Measurements from ENCODE around the gene ENOX1. TPM values are rescaled to one million over a fixed set of nuclear protein-coding genes. Genes with fewer than 3 reads are reported as not detected.
A peak's percentile ranks its signal among the peaks of the same experiment; 100 is the strongest.

ENOX1 gene
- total RNA-seq, 1 experiment from 2014 or later, result 1.8 TPM

- Mint-ChIP-seq H3K4me1 (ENCODE audit: insufficient read depth, unreplicated experiment) (peaks cover 22% of the 10 kb centered on the region), H3K27me3 (ENCODE audit: insufficient read depth, unreplicated experiment) (no peaks in the 10 kb centered on the region), H3K9me3 (ENCODE audit: unreplicated experiment) (no peaks in the 10 kb centered on the region), H3K36me3 (ENCODE audit: insufficient read depth, unreplicated experiment) (peaks cover 5% of the 10 kb centered on the region), H3K4me3 (ENCODE audit: unreplicated experiment) (no peak overlapping the region), H3K27ac (ENCODE audit: low read depth, unreplicated experiment) (no peak overlapping the region)
- no TSS peak for BruUV-seq (replicated peaks)
- intact Hi-C loops (cut with micrococcal nuclease), result no loop called here
- no peak for TF ChIP-seq CTCF (IDR thresholded peaks at IDR 0.05; ENCODE audit: unreplicated experiment)
- ChIA-PET CTCF (no interaction called here), POLR2A (interaction anchor here (0.7 kb wide), 1 partner anchor 62 kb away, joined by 3 read pairs; no protein-coding TSS in a partner anchor)
- DNase-seq (ENCODE audit: unreplicated experiment), result no peak
Measured at GRCh38 chr13:43237616-43238015, 549.2 kb downstream of the ENOX1 start.

- Mint-ChIP-seq H3K36me3 (ENCODE audit: insufficient read depth, unreplicated experiment) (peaks cover 5% of the 10 kb centered on the region), H3K4me1 (ENCODE audit: insufficient read depth, unreplicated experiment) (peaks cover 33% of the 10 kb centered on the region), H3K27me3 (ENCODE audit: insufficient read depth, unreplicated experiment) (no peaks in the 10 kb centered on the region), H3K9me3 (ENCODE audit: unreplicated experiment) (no peaks in the 10 kb centered on the region), H3K4me3 (ENCODE audit: unreplicated experiment) (no peak overlapping the region), H3K27ac (ENCODE audit: low read depth, unreplicated experiment) (no peak overlapping the region)
- no peak for TF ChIP-seq CTCF (IDR thresholded peaks at IDR 0.05; ENCODE audit: unreplicated experiment)
- no peak for DNase-seq (ENCODE audit: unreplicated experiment)
- ChIA-PET POLR2A (no interaction called here), CTCF (interaction anchor here (0.6 to 0.8 kb wide), 3 partner anchors 11 to 316 kb away, joined by 3 to 6 read pairs (median 3); no protein-coding TSS in a partner anchor)
- BruUV-seq (replicated peaks), result no TSS peak
- intact Hi-C loops (cut with micrococcal nuclease), result no loop called here
Measured at GRCh38 chr13:43235028-43235427, 551.7 kb downstream of the ENOX1 start.

- intact Hi-C loops (cut with micrococcal nuclease), result loop anchor here (1.0 to 5.0 kb wide), 2 partner anchors 80 to 554 kb away; partner anchors contain the start of gene ENOX1
- ChIA-PET POLR2A (interaction anchor here (0.9 to 1.5 kb wide), 8 partner anchors 9 to 572 kb away, joined by 3 to 6 read pairs (median 3); no protein-coding TSS in a partner anchor), CTCF (interaction anchor here (0.5 to 0.6 kb wide), 2 partner anchors 51 to 76 kb away, joined by 3 read pairs; no protein-coding TSS in a partner anchor)
- no peak for TF ChIP-seq CTCF (IDR thresholded peaks at IDR 0.05; ENCODE audit: unreplicated experiment)
- Mint-ChIP-seq H3K9me3 (ENCODE audit: unreplicated experiment) (no peaks in the 10 kb centered on the region), H3K27me3 (ENCODE audit: insufficient read depth, unreplicated experiment) (no peaks in the 10 kb centered on the region), H3K36me3 (ENCODE audit: insufficient read depth, unreplicated experiment) (peaks cover 5% of the 10 kb centered on the region), H3K27ac (ENCODE audit: low read depth, unreplicated experiment) (peak overlapping the region; percentile 87), H3K4me1 (ENCODE audit: insufficient read depth, unreplicated experiment) (peaks cover 40% of the 10 kb centered on the region), H3K4me3 (ENCODE audit: unreplicated experiment) (no peak overlapping the region)
- no TSS peak for BruUV-seq (replicated peaks)
- peak; percentile 95 for DNase-seq (ENCODE audit: unreplicated experiment)
Measured at GRCh38 chr13:43232873-43233265, 553.9 kb downstream of the ENOX1 start.

- no peaks in the 10 kb centered on the region for H3K27me3 Mint-ChIP-seq (ENCODE audit: insufficient read depth, unreplicated experiment)
- H3K27ac Mint-ChIP-seq (ENCODE audit: low read depth, unreplicated experiment), result peak overlapping the region; percentile 87
- peaks cover 35% of the 10 kb centered on the region for H3K4me1 Mint-ChIP-seq (ENCODE audit: insufficient read depth, unreplicated experiment)
- intact Hi-C loops (cut with micrococcal nuclease), result loop anchor here (5.0 kb wide), 1 partner anchor 555 kb away; the partner anchor contains the start of gene ENOX1
- no peaks in the 10 kb centered on the region for H3K9me3 Mint-ChIP-seq (ENCODE audit: unreplicated experiment)
- DNase-seq (ENCODE audit: unreplicated experiment), result peak; percentile 37
- peaks cover 3% of the 10 kb centered on the region for H3K36me3 Mint-ChIP-seq (ENCODE audit: insufficient read depth, unreplicated experiment)
- POLR2A ChIA-PET, result interaction anchor here (0.6 to 1.5 kb wide), 11 partner anchors 10 to 1614 kb away, joined by 3 to 6 read pairs (median 3); no protein-coding TSS in a partner anchor
- TF ChIP-seq CTCF (IDR thresholded peaks at IDR 0.05; ENCODE audit: unreplicated experiment), result no peak
- CTCF ChIA-PET, result interaction anchor here (0.6 kb wide), 1 partner anchor 351 kb away, joined by 3 read pairs; no protein-coding TSS in a partner anchor
- no peak overlapping the region for H3K4me3 Mint-ChIP-seq (ENCODE audit: unreplicated experiment)
- BruUV-seq (replicated peaks), result no TSS peak
Measured at GRCh38 chr13:43232144-43232872, 554.5 kb downstream of the ENOX1 start.

Measured in MCF 10A (cell line).